Mesenchymal stem cell (in vitro differentiated cells and primary cell): ENCODE measurements around the gene DNAH10.

Source experiments
- DNase-seq: peaks from one replicate; pipeline ENCODE4 v3.0.0-alpha.2; 2013
- H2AFZ ChIP-seq: one replicate; pipeline ENCODE4 v1.6.1; 2013; ENCODE audit warnings: low read depth, mild to moderate bottlenecking, control low read depth, inconsistent platforms, low read length, moderate library complexity
- H2AK5ac ChIP-seq: 2 replicates; pipeline ENCODE4 v1.6.1; 2013; ENCODE audit warnings: low read length, moderate library complexity, mild to moderate bottlenecking, inconsistent platforms; ENCODE audit not compliant: severe bottlenecking
- H2BK120ac ChIP-seq: one replicate; pipeline ENCODE4 v1.6.1; 2013; ENCODE audit warnings: low read depth, mild to moderate bottlenecking, inconsistent platforms, low read length, moderate library complexity
- H2BK12ac ChIP-seq, 2 experiments: one replicate each; pipeline ENCODE4 v1.6.1; 2013; ENCODE audit warnings: inconsistent platforms in 2 of 2, low read length in 2 of 2, mild to moderate bottlenecking in 2 of 2, moderate library complexity in 2 of 2, control low read depth in 1 of 2
- H2BK15ac ChIP-seq: one replicate; pipeline ENCODE4 v1.6.1; 2013; ENCODE audit warnings: mild to moderate bottlenecking, low read depth, inconsistent platforms; ENCODE audit not compliant: poor library complexity, severe bottlenecking
- H2BK5ac ChIP-seq: 2 replicates; pipeline ENCODE4 v1.6.1; 2013; ENCODE audit warnings: low read depth, mild to moderate bottlenecking, low read length, control low read depth, inconsistent platforms; ENCODE audit not compliant: poor library complexity, severe bottlenecking
- H3K14ac ChIP-seq, 2 experiments: one replicate each; pipeline ENCODE4 v1.6.1; 2013; ENCODE audit warnings: inconsistent platforms in 2 of 2, low read length in 2 of 2, control low read depth in 1 of 2, mild to moderate bottlenecking in 1 of 2, moderate library complexity in 1 of 2
- H3K18ac ChIP-seq, 2 experiments: one replicate each; pipeline ENCODE4 v1.6.1; 2013; ENCODE audit warnings: inconsistent platforms in 2 of 2, low read length in 2 of 2, control low read depth in 1 of 2, low read depth in 1 of 2, mild to moderate bottlenecking in 1 of 2
- H3K23ac ChIP-seq, 2 experiments: one replicate each; pipeline ENCODE4 v1.6.1; 2013; ENCODE audit warnings: inconsistent platforms in 2 of 2, low read length in 2 of 2, mild to moderate bottlenecking in 2 of 2, moderate library complexity in 2 of 2, control low read depth in 1 of 2
- H3K27ac ChIP-seq: 2 replicates; pipeline ENCODE4 v1.5.1; 2013; ENCODE audit warnings: mild to moderate bottlenecking, moderate library complexity, low read length, control low read depth, inconsistent platforms; ENCODE audit not compliant: poor library complexity, severe bottlenecking
- H3K27me3 ChIP-seq, 2 experiments: 2 replicates each; pipeline versions ENCODE4 v1.6.1 to v1.7.0; 2013; ENCODE audit warnings: low read length in 2 of 2, mild to moderate bottlenecking in 2 of 2, moderate library complexity in 2 of 2, control low read depth in 1 of 2, inconsistent platforms in 1 of 2; ENCODE audit not compliant: control insufficient read depth in 1 of 2, insufficient read depth in 1 of 2
- H3K36me3 ChIP-seq, 2 experiments: 2 replicates each; pipeline versions ENCODE4 v1.6.1 to v1.7.0; 2013; ENCODE audit warnings: low read length in 2 of 2, control low read depth in 1 of 2, inconsistent platforms in 1 of 2, low read depth in 1 of 2, mild to moderate bottlenecking in 1 of 2; ENCODE audit not compliant: insufficient read depth in 2 of 2, control insufficient read depth in 1 of 2
- H3K4ac ChIP-seq, 2 experiments: one replicate each; pipeline ENCODE4 v1.6.1; 2013; ENCODE audit warnings: inconsistent platforms in 2 of 2, low read length in 2 of 2, mild to moderate bottlenecking in 2 of 2, moderate library complexity in 2 of 2, control low read depth in 1 of 2, low read depth in 1 of 2
- H3K4me1 ChIP-seq: 2 replicates; pipeline ENCODE4 v1.6.1; 2013; ENCODE audit warnings: low read depth, low read length, control low read depth; ENCODE audit not compliant: control insufficient read depth, insufficient read depth
- H3K4me2 ChIP-seq: 2 replicates; pipeline ENCODE4 v1.6.1; 2013; ENCODE audit warnings: low read length, mild to moderate bottlenecking, inconsistent platforms; ENCODE audit not compliant: poor library complexity, severe bottlenecking
- H3K4me3 ChIP-seq, 2 experiments: 2 replicates each; pipeline versions ENCODE4 v1.5.1 to v1.7.0; 2013; ENCODE audit warnings: low read length in 2 of 2, mild to moderate bottlenecking in 2 of 2, control low read depth in 1 of 2, low read depth in 1 of 2; ENCODE audit not compliant: insufficient read depth in 1 of 2
- H3K79me1 ChIP-seq: replicated peaks from 2 replicates; pipeline ENCODE4 v1.6.1; 2013; ENCODE audit warnings: mild to moderate bottlenecking, control low read depth, low read length, inconsistent platforms; ENCODE audit not compliant: poor library complexity, severe bottlenecking
- H3K9ac ChIP-seq: 2 replicates; pipeline ENCODE4 v1.7.0; 2013; ENCODE audit warnings: mild to moderate bottlenecking, low read length, moderate library complexity
- H3K9me3 ChIP-seq: 2 replicates; pipeline ENCODE4 v1.7.0; 2013; ENCODE audit warnings: mild to moderate bottlenecking, low read length; ENCODE audit not compliant: control insufficient read depth
- H4K8ac ChIP-seq: one replicate; pipeline ENCODE4 v1.6.1; 2013; ENCODE audit warnings: inconsistent platforms, mild to moderate bottlenecking, low read length, moderate library complexity
- H4K91ac ChIP-seq: one replicate; pipeline ENCODE4 v1.6.1; 2013; ENCODE audit warnings: mild to moderate bottlenecking, low read length, inconsistent platforms
- WGBS: methylation state at CpG from one replicate; pipeline ENCODE4 v1.1.7; 2013; ENCODE audit warnings: mixed read lengths; 5-methylcytosine and 5-hydroxymethylcytosine counted together

DNAH10 gene

DNA sequence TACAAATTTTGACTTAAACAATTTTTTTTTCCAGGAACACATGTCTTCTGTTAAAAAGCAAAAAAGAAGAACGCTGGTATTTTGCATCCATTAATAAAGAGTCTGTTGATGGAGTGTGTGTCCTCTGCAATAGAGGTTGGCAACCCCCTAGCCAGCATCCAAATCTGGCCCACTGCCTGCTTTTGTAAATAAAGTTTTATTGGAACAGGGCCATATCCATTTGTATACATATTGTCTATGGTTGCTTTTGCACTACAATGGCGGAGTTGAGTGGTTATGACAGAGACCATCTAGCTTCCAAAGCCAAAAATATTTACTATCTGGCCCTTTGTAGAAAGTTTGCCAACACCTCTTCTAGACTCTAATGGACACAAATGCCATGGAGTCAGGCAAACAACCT is 160.9 kb downstream of the DNAH10 start:
- H2AK5ac ChIP-seq, result no peak overlapping the region
- H2BK15ac ChIP-seq, result no peak overlapping the region
- H4K91ac ChIP-seq, result no peak overlapping the region
- no peak overlapping the region for H2BK5ac ChIP-seq
- H3K27me3 ChIP-seq, result peaks cover 3 to 27% of the 10 kb centered on the region in 2 experiments
- no peaks in the 10 kb centered on the region for H3K79me1 ChIP-seq
- no peaks in the 10 kb centered on the region for H3K36me3 ChIP-seq
- no peak for DNase-seq
- no peak overlapping the region for H3K27ac ChIP-seq
- H2AFZ ChIP-seq, result no peak overlapping the region
- H3K18ac ChIP-seq, result no peak overlapping the region
- H3K4ac ChIP-seq, result no peak overlapping the region
- H3K9me3 ChIP-seq, result no peaks in the 10 kb centered on the region
- H4K8ac ChIP-seq, result no peak overlapping the region
- no peak overlapping the region for H3K23ac ChIP-seq
- H2BK120ac ChIP-seq, result no peak overlapping the region
- no peaks in the 10 kb centered on the region for H3K4me1 ChIP-seq
- no peak overlapping the region for H3K4me2 ChIP-seq
- no peak overlapping the region for H2BK12ac ChIP-seq
- H3K9ac ChIP-seq, result no peak overlapping the region
- no peak overlapping the region for H3K14ac ChIP-seq
- WGBS, result 63% methylated on average over 2 of the region's 2 CpGs
- H3K4me3 ChIP-seq, result no peak overlapping the region

DNA sequence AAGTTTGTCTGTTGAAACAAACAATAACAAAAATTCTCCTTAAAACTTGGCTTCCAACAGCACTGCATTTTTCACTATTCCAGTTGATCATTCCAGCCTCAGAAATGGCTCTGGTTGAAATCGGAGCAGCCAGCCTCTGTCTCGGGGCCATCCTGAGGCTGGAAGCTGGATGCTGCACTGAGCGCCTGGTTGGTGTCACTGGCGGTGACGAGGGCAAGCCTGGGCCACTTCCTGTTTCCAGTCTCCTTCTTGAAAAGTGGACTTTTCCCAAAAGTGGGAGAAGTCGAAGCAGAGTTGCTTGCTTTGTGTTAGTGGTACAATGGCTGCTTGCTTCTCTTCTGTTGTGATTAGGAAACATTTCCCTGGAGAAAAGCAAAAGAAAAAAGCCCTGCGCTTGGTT is 161.8 kb downstream of the DNAH10 start:
- H3K4me1 ChIP-seq, result no peaks in the 10 kb centered on the region
- no peak overlapping the region for H3K4me3 ChIP-seq
- H3K18ac ChIP-seq, result no peak overlapping the region
- no peak overlapping the region for H3K27ac ChIP-seq
- no peaks in the 10 kb centered on the region for H3K36me3 ChIP-seq
- no peaks in the 10 kb centered on the region for H3K9me3 ChIP-seq
- no peaks in the 10 kb centered on the region for H3K79me1 ChIP-seq
- no peak overlapping the region for H2BK15ac ChIP-seq
- H3K27me3 ChIP-seq, result peaks cover 0 to 23% of the 10 kb centered on the region in 2 experiments
- no peak overlapping the region for H4K8ac ChIP-seq
- no peak overlapping the region for H3K4ac ChIP-seq
- no peak overlapping the region for H3K23ac ChIP-seq
- no peak overlapping the region for H4K91ac ChIP-seq
- H3K14ac ChIP-seq, result no peak overlapping the region
- no peak overlapping the region for H2AFZ ChIP-seq
- no peak overlapping the region for H2AK5ac ChIP-seq
- H3K4me2 ChIP-seq, result no peak overlapping the region
- no peak overlapping the region for H2BK5ac ChIP-seq
- no peak overlapping the region for H2BK120ac ChIP-seq
- no peak for DNase-seq
- H2BK12ac ChIP-seq, result no peak overlapping the region
- WGBS, result 48% methylated on average over 7 of the region's 7 CpGs
- H3K9ac ChIP-seq, result no peak overlapping the region

DNA sequence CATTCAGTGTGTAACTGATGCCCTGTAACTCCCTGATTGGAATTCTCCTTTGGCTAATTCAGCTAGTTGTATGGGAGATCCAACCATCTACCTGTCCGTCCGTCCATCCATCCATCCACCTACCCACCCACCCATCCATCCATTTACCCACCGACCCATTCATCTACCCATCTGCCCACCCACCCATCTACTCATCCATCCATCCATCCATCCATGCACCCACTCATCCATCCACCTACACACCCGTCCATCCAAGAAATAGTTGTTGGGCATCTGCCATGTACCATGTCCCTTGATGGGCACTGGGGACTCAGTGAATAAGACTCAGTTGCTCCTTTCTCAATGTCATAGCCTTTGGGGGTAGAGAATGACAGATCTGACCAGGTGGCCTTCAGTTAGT is 162.4 kb downstream of the DNAH10 start:
- Histone ChIP-seq H2BK5ac (no peak overlapping the region), H3K14ac (no peak overlapping the region), H3K18ac (no peak overlapping the region), H4K91ac (no peak overlapping the region), H3K27me3 (peaks cover 3 to 23% of the 10 kb centered on the region in 2 experiments), H2AFZ (no peak overlapping the region), H3K23ac (no peak overlapping the region), H2AK5ac (no peak overlapping the region), H2BK120ac (no peak overlapping the region), H3K27ac (no peak overlapping the region), H3K4me3 (no peak overlapping the region), H3K9me3 (no peaks in the 10 kb centered on the region), H3K9ac (no peak overlapping the region), H3K36me3 (no peaks in the 10 kb centered on the region), H3K79me1 (no peaks in the 10 kb centered on the region), H3K4ac (no peak overlapping the region), H2BK12ac (no peak overlapping the region), H2BK15ac (no peak overlapping the region), H4K8ac (no peak overlapping the region), H3K4me1 (no peaks in the 10 kb centered on the region), H3K4me2 (no peak overlapping the region)
- WGBS, result 92% methylated on average over 4 of the region's 4 CpGs
- no peak for DNase-seq

DNA sequence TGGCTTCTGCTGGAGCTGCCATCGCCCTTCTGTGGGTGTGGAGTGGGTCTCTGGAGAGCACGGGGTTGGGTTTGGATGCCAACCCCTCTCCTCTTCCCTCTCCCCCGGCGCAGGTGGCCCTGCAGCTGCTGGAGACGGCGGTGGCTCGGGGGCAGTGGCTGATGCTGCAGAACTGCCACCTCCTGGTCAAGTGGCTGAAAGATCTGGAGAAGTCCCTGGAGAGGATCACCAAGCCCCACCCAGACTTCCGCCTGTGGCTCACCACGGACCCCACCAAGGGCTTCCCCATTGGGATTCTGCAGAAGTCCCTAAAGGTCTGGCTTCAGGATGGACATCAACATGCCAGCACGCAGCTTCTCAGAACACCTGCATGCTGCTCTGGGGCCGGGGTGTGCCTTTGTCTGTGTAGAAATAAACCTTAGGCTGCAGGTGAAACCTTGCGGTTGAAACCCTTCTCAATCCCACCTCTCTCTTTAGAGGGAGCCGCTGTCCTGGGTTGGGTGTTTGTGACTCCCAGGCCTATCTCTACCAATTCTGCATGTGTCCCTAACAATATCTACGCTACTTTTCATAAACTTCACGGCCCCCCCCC is 166.3 kb downstream of the DNAH10 start:
- WGBS, result 83% methylated on average over 13 of the region's 15 CpGs
- Histone ChIP-seq H3K4me2 (no peak overlapping the region), H3K27me3 (peaks cover 3 to 27% of the 10 kb centered on the region in 2 experiments), H4K91ac (no peak overlapping the region), H2AK5ac (no peak overlapping the region), H3K4ac (no peak overlapping the region), H3K36me3 (no peaks in the 10 kb centered on the region), H3K4me3 (no peak overlapping the region), H3K23ac (no peak overlapping the region), H2BK15ac (no peak overlapping the region), H3K9me3 (no peaks in the 10 kb centered on the region), H2AFZ (no peak overlapping the region), H4K8ac (no peak overlapping the region), H3K27ac (no peak overlapping the region), H3K14ac (no peak overlapping the region), H2BK5ac (no peak overlapping the region), H3K18ac (no peak overlapping the region), H3K79me1 (no peaks in the 10 kb centered on the region), H3K4me1 (no peaks in the 10 kb centered on the region), H3K9ac (no peak overlapping the region), H2BK120ac (no peak overlapping the region), H2BK12ac (no peak overlapping the region)
- DNase-seq, result no peak
